HL-60 (cell line): Measurements from ENCODE around the gene EBF3.

Source experiments
- CTCF ChIP-seq: IDR thresholded peaks from one replicate; pipeline ENCODE4 v1.5.1; 2011; ENCODE audit warnings: low read length, control low read depth, inconsistent platforms; ENCODE audit not compliant: insufficient read depth
- POLR2AphosphoS5 ChIP-seq: IDR thresholded peaks from 2 replicates; pipeline ENCODE4 v1.6.1; 2012; ENCODE audit warnings: low read depth
- REST ChIP-seq: IDR thresholded peaks from 2 replicates; pipeline ENCODE4 v1.6.1; 2012; ENCODE audit warnings: low read depth; ENCODE audit not compliant: insufficient replicate concordance

- TF ChIP-seq POLR2AphosphoS5: no peak
- TF ChIP-seq CTCF: no peak
- TF ChIP-seq REST: no peak
Measured at GRCh38 chr10:129921801-129922597, 42.1 kb downstream of the EBF3 start.
